K562 (cell line): ENCODE data around the gene BLTP3A. TPM values are rescaled to one million over a fixed set of nuclear protein-coding genes. Genes with fewer than 3 reads are reported as not detected.

Experiments used
- KAT7 ChIP-seq: sonication (generic); formaldehyde crosslinking; IDR thresholded peaks from 2 replicates; pipeline ENCODE4 v1.8.0; 2022; ENCODE audit warnings: missing genetic modification reagents, mild to moderate bottlenecking, borderline replicate concordance
- MYC ChIP-seq, 2 experiments: fragments of 250-450 bp in 1 of 2; sonication (Bioruptor Pico) in 1 of 2; IDR thresholded peaks; 2 replicates each; pipeline versions ENCODE4 v1.5.1 to v1.6.1; 2012 to 2021; ENCODE audit warnings: low read depth in 2 of 2, borderline replicate concordance in 1 of 2, improper control_type of control experiment in 1 of 2, low read length in 1 of 2, mild to moderate bottlenecking in 1 of 2, moderate library complexity in 1 of 2
- POLR2AphosphoS5 ChIP-seq: IDR thresholded peaks from 2 replicates; pipeline ENCODE4 v1.6.1; 2011; ENCODE audit warnings: mild to moderate bottlenecking, low read depth, low read length, moderate library complexity; ENCODE audit not compliant: control insufficient read depth, insufficient read depth
- SNIP1 ChIP-seq: fragments of 450-650 bp; IDR thresholded peaks from 2 replicates; pipeline ENCODE4 v1.7.1; 2017; ENCODE audit warnings: low read depth, mild to moderate bottlenecking
- TEAD4 ChIP-seq, 2 experiments: sonication (generic) in 1 of 2; formaldehyde crosslinking in 1 of 2; IDR thresholded peaks; 2 replicates each; pipeline versions ENCODE4 v1.6.1 to v1.8.0; 2012 to 2022; ENCODE audit warnings: borderline replicate concordance in 1 of 2, inconsistent platforms in 1 of 2, low read length in 1 of 2, mild to moderate bottlenecking in 1 of 2, missing genetic modification reagents in 1 of 2
- ZMIZ1 ChIP-seq, 2 experiments: fragments of 150-350 bp in 1 of 2; IDR thresholded peaks; 2 replicates each; pipeline ENCODE4 v1.6.1; 2012 to 2016; ENCODE audit warnings: low read depth in 2 of 2, low read length in 2 of 2, mild to moderate bottlenecking in 1 of 2, moderate library complexity in 1 of 2
- ZNF780A ChIP-seq: fragments of 250-450 bp; sonication (Bioruptor Pico); IDR thresholded peaks from 2 replicates; pipeline ENCODE4 v1.5.0; 2021; ENCODE audit warnings: mild to moderate bottlenecking
- polyA plus RNA-seq, 8 experiments: library from polyadenylated mRNA; depleted of rRNA in 4 of 8; stranded (reverse) in 5 of 8; unstranded in 3 of 8; fragments of >200 nt; fragmentation: Nextera tagmentation in 2 of 8; fragmentation: Illumina TruSeq in 1 of 8; extraction: Ambion mirVana in 2 of 8; extraction: Trizol in 1 of 8; gene quantifications; 2 replicates each; pipeline versions ENCODE4 v1.2.1 to v1.2.3, GENCODE V29; 2011 to 2014; ENCODE audit warnings: inconsistent platforms in 1 of 8, missing spikeins in 1 of 8
- total RNA-seq, 7 experiments: library from RNA; depleted of rRNA in 6 of 7; stranded (reverse); fragments of >200 nt in 6 of 7; fragmentation: Illumina TruSeq in 2 of 7; extraction: Trizol in 2 of 7; gene quantifications; 2 replicates each; pipeline versions ENCODE4 v1.2.1 to v1.2.3, GENCODE V29; 2011 to 2021; ENCODE audit warnings: low replicate concordance in 1 of 7
- TF ChIP-seq, protein P1 (sequence below), 2 experiments: fragments of 450-650 bp in 1 of 2; sonication (generic) in 1 of 2; formaldehyde crosslinking in 1 of 2; IDR thresholded peaks; 2 replicates each; pipeline versions ENCODE4 v1.7.1 to v1.9.0; 2016 to 2022; ENCODE audit warnings: inconsistent platforms in 1 of 2, mild to moderate bottlenecking in 1 of 2, missing genetic modification reagents in 1 of 2
- TF ChIP-seq, protein P2 (sequence below): fragments of 250-450 bp; sonication (Bioruptor Pico); IDR thresholded peaks from 2 replicates; pipeline ENCODE4 v1.8.0; 2022; ENCODE audit warnings: moderate library complexity, mild to moderate bottlenecking, inconsistent platforms

Gene BLTP3A
- total and polyA plus RNA-seq, 9 of the 15 experiments (the other 6 are each of a cell fraction or from before 2014, with no cell fraction given), result 7.5 to 34.6 (median 15.5) TPM

DNA sequence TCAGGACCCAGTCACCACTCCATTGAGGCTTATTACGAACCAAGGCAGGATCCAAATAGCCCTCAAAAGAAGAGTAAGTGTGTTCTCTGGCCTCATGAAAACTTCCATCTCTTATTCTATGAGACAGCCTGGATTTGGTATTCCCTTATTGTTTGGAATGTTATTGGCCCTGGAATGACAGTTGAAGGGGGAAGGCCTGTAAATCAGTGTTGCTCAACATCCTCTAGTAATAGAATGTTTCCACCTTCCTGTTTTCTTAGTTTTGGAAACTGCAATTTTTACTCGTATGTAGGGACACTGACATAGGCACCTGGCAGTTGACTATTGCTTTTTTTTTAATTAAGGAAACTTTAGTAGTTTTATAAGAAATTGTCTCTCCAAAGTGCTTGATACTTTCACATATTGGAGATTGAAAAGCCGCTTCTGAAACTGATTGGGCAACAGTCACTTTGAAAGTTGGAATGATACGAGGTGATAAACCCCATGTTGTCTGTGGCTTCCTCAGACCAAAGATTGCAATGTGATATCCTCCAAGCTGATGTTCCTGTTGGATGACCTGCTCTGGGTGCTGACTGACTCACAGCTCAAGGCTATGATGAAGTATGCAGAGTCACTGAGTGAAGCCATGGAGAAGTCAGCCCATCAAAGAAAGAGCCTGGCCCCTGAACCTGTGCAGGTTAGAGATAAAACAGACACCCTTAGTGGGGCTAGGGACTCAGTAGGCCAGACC lies 43.1 kb downstream of the BLTP3A start (continued):
- TF ChIP-seq, protein P1, sequence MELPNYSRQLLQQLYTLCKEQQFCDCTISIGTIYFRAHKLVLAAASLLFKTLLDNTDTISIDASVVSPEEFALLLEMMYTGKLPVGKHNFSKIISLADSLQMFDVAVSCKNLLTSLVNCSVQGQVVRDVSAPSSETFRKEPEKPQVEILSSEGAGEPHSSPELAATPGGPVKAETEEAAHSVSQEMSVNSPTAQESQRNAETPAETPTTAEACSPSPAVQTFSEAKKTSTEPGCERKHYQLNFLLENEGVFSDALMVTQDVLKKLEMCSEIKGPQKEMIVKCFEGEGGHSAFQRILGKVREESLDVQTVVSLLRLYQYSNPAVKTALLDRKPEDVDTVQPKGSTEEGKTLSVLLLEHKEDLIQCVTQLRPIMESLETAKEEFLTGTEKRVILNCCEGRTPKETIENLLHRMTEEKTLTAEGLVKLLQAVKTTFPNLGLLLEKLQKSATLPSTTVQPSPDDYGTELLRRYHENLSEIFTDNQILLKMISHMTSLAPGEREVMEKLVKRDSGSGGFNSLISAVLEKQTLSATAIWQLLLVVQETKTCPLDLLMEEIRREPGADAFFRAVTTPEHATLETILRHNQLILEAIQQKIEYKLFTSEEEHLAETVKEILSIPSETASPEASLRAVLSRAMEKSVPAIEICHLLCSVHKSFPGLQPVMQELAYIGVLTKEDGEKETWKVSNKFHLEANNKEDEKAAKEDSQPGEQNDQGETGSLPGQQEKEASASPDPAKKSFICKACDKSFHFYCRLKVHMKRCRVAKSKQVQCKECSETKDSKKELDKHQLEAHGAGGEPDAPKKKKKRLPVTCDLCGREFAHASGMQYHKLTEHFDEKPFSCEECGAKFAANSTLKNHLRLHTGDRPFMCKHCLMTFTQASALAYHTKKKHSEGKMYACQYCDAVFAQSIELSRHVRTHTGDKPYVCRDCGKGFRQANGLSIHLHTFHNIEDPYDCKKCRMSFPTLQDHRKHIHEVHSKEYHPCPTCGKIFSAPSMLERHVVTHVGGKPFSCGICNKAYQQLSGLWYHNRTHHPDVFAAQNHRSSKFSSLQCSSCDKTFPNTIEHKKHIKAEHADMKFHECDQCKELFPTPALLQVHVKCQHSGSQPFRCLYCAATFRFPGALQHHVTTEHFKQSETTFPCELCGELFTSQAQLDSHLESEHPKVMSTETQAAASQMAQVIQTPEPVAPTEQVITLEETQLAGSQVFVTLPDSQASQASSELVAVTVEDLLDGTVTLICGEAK (IDR thresholded peaks at IDR 0.05), result no peak
- TF ChIP-seq, protein P1 (CRISPR knock-in tag; IDR thresholded peaks at IDR 0.05), result no peak
- TF ChIP-seq MYC (IDR thresholded peaks at IDR 0.05; ENCODE audit: low read depth, low read length) (no peak), MYC (CRISPR knock-in tag; IDR thresholded peaks at IDR 0.05; ENCODE audit: borderline replicate concordance, low read depth) (no peak), SNIP1 (no peak), ZMIZ1 (IDR thresholded peaks at IDR 0.05; ENCODE audit: low read depth in 2 of 2, low read length in 2 of 2) (no peak), POLR2AphosphoS5 (peak; percentile 53; the same call in 1 of the 2 replicates), KAT7 (CRISPR knock-in tag) (no peak), TEAD4 (IDR thresholded peaks at IDR 0.05; ENCODE audit: low read length) (peak; percentile 60; the same call in 1 of the 2 replicates), TEAD4 (CRISPR knock-in tag; IDR thresholded peaks at IDR 0.05; ENCODE audit: borderline replicate concordance) (no peak), ZNF780A (CRISPR knock-in tag) (no peak)
- TF ChIP-seq, protein P2, sequence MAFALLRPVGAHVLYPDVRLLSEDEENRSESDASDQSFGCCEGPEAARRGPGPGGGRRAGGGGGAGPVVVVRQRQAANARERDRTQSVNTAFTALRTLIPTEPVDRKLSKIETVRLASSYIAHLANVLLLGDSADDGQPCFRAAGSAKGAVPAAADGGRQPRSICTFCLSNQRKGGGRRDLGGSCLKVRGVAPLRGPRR (CRISPR knock-in tag), result no peak
